ENCODE data around the gene ARSB. TPM values are rescaled to one million over a fixed set of nuclear protein-coding genes. Genes with fewer than 3 reads are reported as not detected.
A peak's percentile ranks its signal among the peaks of the same experiment; 100 is the strongest.
"Not testable (repeated sequence)": the region's sequence is repeated elsewhere in the genome, so short reads cannot be mapped to it uniquely, and the experiment has no call there.

ARSB gene
- total RNA-seq, 1 donor: 26.3 TPM

DNA sequence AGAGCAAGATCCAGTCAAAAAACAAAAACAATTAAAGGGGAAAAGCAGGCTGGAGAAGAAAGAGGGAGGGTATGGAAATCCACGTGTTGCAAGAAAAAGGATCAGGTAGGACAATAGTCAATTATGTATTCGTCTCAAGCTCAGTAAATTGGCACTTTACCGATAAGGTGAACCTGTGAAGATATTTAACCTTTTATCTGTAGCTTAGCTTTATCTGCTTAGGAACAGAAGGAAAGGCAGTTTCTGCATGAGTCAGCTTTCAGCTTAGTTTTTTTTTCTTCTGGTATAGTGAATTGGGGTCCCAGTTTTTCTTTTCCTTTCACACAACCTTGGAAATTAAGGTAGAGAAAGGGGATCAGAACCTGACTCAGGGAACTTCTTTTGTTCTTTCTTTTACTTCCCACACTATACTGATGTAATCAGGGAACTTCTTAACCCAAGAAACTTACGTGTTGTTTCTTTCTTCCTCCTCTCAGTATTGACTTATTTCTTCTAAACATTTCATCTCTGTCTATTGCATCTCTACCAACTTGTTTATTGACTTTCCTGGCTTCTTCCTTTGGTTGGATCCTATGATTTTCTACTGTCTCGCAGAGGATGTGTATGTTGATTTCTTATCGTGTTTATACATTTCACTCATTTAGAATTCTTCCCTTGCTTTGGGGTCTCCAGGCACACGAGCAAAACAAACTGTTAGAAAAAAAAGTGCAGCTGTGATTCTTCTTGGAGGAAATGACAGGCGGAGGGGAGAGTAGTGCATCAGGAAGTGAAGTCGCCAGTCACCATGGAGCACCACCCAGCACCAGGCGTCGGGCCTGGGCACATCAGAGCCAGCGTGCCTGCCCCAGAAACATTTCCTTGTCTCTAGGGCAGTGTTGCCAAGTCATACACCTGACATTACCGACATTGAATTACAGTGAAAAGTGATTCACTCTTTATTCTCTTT lies 213.6 kb downstream of the ARSB start:
- DNase-seq (ENCODE audit: low read depth): no peak
- TF ChIP-seq CTCF (IDR thresholded peaks at IDR 0.05; ENCODE audit: insufficient read depth, low read depth, low read length): no peak
- H3K4me3 ChIP-seq (ENCODE audit: low read depth, low read length): no peak overlapping the region

DNA sequence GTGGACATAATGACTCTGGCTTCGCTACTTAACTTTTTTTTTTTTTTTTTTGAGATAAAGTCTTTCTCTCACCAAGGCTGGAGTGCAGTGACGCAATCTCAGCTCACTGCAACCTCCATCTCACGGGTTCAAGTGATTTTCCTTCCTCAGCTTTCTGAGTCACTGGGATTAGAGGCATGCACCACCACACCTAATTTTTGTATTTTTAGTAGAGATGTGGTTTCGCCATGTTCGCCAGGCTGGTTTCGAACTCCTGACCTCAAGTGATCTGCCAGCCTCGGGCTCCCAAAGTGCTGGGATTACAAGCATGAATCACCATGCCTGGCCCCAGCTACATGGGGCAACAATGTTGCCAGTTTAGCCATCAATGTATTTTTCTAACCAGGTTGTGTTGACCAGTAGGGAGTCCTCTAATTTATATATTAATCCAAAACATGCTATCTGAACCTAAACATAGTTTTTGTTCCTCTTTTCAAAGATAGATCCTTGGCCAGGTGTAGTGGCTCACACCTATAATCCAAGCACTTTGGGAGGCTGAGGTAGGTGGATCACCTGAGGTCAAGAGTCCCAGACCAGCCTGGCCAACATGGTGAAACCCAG lies 216.2 kb downstream of the ARSB start:
- no peak for TF ChIP-seq CTCF (IDR thresholded peaks at IDR 0.05; ENCODE audit: insufficient read depth, low read depth, low read length)
- DNase-seq (ENCODE audit: low read depth): no peak
- H3K4me3 ChIP-seq (ENCODE audit: low read depth, low read length): no peak overlapping the region

DNA sequence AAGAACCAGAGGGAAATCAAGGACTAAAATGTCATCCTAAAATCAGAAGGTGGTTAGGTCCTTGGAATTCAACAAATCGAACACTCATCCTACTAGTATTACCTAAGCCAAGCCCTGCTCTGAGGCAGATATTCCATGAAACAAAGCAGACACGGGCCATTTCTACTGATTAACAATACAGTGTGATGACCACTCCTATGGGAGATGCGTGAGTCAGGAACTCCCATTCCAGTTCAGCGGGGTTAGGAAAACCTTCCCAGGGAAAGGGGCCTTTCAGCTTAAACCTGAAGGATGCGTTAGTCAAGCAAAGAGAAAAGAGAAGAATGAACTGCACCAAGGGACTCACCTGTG lies 218.7 kb downstream of the ARSB start:
- no peak for TF ChIP-seq CTCF (IDR thresholded peaks at IDR 0.05; ENCODE audit: insufficient read depth, low read depth, low read length)
- no peak overlapping the region for H3K4me3 ChIP-seq (ENCODE audit: low read depth, low read length)
- DNase-seq (ENCODE audit: low read depth): peak; percentile 83

GRCh38 chr5:78765756-78766411 lies 219.2 kb downstream of the ARSB start:
- H3K4me3 ChIP-seq (ENCODE audit: low read depth, low read length): no peak overlapping the region
- TF ChIP-seq CTCF (IDR thresholded peaks at IDR 0.05; ENCODE audit: insufficient read depth, low read depth, low read length): no peak
- DNase-seq (ENCODE audit: low read depth): peak; percentile 97

- no peak for TF ChIP-seq CTCF (IDR thresholded peaks at IDR 0.05; ENCODE audit: insufficient read depth, low read depth, low read length)
- no peak overlapping the region for H3K4me3 ChIP-seq (ENCODE audit: low read depth, low read length)
- no peak for DNase-seq (ENCODE audit: low read depth)
Measured at GRCh38 chr5:78765116-78765515, 220.0 kb downstream of the ARSB start.

DNA sequence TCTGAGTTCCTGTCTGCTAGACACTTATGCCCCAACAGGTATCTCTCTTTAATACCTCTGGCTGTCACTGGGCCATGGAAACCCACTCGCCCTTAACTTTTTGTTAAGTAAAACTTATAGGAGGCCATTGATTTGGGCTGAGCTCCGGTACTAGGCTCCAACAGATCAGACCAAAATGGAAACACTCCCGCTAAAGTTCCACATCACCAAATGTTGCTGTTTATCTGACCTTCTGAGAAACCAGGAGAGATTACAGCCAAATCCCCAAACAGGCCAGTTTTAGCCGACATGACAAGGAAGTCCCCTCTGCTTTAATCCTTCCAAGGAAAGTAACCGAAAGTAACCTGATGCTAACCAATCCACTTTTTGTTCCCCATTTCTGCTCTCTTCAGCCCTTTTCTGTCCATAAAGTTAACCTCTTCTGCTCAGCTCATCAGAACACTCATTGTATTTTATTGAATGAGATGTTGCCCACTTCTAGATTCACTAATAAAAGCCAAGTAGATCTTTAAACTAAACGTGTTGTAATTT lies 221.4 kb downstream of the ARSB start:
- no peak for TF ChIP-seq CTCF (IDR thresholded peaks at IDR 0.05; ENCODE audit: insufficient read depth, low read depth, low read length)
- DNase-seq (ENCODE audit: low read depth): no peak
- H3K4me3 ChIP-seq (ENCODE audit: low read depth, low read length): no peak overlapping the region

- not testable (repeated sequence) for H3K4me3 ChIP-seq (ENCODE audit: low read depth, low read length); DNase-seq (ENCODE audit: low read depth)
Measured at GRCh38 chr5:78762743-78763142, 222.4 kb downstream of the ARSB start.

Data from fibroblast of villous mesenchyme (primary cell).